Activated CD4-positive, CD25-positive, alpha-beta regulatory T cell treated with anti-CD3 and anti-CD28 coated beads, Interleukin-2, amount 50 U/mL, for 16 hours (primary cell): ENCODE results near the gene PPM1D.
"Not testable (repeated sequence)": the region's sequence is repeated elsewhere in the genome, so short reads cannot be mapped to it uniquely, and the experiment has no call there.

Experiments used
- DNase-seq: peaks from one replicate; pipeline ENCODE4 v3.0.0-alpha.2; 2020; ENCODE audit warnings: low read depth, low spot score

Gene PPM1D

GRCh38 chr17:60668741-60669140 is 68.7 kb downstream of the PPM1D start:
- DNase-seq = not testable (repeated sequence)

DNA sequence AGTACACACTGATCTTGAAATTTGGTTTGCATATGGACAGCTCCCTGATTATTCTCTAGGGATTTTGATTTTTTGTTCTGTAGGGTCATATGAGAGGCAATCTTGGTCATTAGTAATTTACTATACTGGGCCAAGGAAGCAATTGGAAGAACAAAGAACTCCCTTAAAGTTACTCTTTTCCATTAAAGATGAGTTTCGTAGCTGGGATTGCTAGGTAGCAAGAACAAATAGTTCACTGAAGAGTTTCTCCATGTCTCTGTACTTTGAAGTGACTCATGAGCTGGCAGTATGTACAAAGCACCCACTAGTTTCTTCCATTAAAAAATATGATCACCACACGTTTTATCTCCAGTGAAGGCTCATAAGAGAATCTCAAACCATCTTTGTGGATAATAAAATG is 71.5 kb downstream of the PPM1D start:
- no peak for DNase-seq

DNA sequence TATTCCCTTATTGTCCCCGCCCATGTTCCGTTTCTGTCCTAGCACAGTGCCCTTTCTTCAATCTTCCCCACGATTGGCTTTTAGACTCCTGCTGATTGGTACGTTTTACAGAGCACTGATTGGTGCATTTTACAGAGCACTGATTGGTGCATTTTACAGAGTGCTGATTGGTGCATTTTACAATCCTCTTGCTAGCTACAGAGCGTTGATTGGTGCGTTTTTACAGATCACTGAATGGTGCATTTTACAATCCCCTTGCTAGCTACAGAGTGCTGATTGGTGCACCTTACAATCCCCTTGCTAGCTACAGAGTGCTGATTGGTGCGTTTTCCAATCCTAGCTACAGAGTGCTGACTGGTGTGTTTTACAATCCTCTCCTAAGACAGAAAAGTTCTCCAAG is 74.6 kb downstream of the PPM1D start:
- DNase-seq = not testable (repeated sequence)

DNA sequence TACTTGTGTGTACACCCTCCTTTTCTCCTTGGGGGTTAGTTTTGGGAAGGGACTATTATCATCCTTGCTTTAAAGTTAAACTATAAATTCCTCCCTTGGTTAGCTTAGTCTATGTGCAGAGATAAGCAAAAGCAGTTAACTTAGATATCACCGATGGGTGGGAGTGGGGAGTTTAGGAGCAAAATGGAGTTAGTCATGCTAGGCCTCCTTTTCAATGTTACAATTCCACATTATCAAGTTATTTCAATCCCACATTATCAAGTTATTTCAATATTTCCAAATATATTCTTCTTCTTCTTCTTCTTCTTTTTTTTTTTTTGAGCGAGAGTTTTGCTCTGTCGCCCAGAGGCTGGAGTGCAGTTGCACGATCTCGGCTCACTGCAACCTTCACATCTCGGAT is 76.0 kb downstream of the PPM1D start:
- DNase-seq = no peak

DNA sequence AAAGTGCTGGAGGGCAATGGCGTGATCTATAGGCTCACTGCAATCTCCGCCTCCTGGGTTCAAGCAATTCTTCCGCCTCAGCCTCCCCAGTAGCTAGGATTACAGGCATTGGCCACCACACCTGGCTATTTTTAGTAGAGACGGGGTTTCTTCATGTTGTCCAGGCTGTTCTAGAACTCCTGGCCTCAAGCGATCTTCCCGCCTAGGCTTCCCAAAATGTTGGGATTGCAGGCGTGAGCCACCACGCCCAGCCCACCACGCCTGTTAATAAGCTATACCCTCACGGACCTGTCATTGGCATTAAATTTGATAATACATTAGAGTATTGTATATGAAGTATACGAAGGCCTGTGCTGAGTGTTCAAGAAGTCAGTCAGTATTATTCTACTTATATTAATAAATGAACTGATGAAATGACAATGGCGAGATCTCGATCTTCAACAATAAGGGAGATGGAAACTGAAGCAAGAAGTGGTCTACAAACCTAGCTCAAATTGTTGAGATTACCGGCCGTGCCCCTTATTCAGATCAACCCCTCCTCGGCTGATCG is 76.8 kb downstream of the PPM1D start:
- no peak for DNase-seq

- peak; percentile 94 for DNase-seq
These were observed 77.5 kb downstream of the PPM1D start, which contains the start of gene BCAS3 for GRCh38 chr17:60677308-60678117. Gene BCAS3 (plus strand): TSS chr17:60677851.

GRCh38 chr17:60678118-60678444 is 78.1 kb downstream of the PPM1D start:
- no peak for DNase-seq

DNA sequence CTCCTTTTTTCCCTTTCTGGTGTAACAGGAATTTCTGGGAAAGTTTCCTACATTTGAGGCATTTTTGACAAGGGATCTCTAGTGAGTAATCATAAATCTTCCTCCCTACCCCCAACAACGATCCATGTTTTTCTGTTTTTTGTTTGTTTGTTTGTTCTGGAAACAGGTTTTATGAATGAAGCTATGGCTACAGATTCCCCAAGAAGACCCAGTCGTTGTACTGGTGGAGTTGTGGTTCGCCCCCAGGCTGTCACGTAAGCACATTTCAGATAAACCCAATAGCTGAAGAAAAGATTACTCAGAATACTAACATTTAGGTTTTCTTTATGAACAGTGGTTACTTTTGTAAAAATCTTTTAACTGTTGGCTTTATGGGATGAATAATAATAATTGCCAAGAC is 79.3 kb downstream of the PPM1D start:
- DNase-seq = no peak

DNA sequence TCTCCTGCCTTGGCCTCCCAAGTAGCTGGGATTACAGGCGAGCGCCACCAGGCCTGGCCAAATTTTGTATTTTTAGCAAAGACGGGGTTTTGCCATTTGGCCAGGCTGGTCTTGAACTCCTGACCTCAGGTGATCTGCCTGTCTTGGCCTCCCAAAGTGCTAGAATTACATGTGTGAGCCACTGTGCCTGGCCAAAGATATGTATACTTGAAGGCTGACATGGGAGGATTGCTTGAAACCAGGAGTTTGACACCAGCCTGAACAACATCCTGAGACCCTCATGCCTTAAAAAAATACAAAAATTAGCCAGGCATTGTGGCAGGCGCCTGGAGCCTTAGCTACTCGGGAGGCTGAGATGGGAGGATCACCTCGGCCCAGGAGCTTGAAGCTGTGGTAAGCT is 80.8 kb downstream of the PPM1D start:
- DNase-seq = no peak

GRCh38 chr17:60685437-60685836 is 85.4 kb downstream of the PPM1D start:
- no peak for DNase-seq

DNA sequence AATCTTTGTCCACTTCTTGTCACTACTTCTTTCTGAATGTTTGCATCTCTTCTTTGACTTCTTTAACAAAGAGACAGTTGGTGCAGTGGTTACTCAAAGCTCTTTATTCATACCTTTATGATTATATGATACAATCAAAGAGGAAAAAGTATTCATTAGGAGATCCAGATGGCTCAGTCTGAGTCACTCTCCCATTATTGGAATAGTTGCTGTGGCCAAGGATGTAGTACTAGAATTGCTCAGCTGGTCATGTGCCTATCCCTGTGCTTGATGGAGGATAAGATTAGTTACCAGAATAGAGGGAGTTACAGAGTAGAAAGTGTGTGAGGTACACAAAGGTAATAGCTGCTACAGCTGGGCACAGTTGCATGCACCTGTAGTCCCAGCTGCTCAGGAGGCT is 96.0 kb downstream of the PPM1D start:
- DNase-seq = no peak

DNA sequence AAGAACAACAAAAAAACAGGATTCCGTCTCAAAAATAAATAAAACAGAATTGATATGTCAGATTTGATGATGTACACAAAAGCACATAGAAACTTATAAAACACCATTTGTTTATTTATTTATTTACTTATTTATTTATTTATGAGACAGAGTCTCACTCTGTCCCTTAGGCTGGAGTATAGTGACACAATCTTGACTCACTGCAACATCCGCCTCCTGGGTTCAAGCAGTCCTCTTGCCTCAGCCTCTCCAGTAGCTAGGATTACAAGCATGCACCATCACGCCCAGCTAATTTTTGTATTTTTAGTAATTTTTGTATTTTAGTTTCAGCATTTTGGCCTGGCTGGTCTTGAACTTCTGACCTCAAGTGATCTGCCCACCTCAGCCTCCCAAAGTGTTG is 99.1 kb downstream of the PPM1D start:
- no peak for DNase-seq

- no peak for DNase-seq
These were observed 104.2 kb downstream of the PPM1D start for GRCh38 chr17:60704170-60704569.

- DNase-seq = no peak
These were observed 112.7 kb downstream of the PPM1D start for GRCh38 chr17:60712675-60713074.

- DNase-seq = no peak
These were observed 113.6 kb downstream of the PPM1D start for GRCh38 chr17:60713608-60714007.
